ENCODE measurements around the gene FKBP1A.
A peak's percentile ranks its signal among the peaks of the same experiment; 100 is the strongest.

The FKBP1A gene

DNA sequence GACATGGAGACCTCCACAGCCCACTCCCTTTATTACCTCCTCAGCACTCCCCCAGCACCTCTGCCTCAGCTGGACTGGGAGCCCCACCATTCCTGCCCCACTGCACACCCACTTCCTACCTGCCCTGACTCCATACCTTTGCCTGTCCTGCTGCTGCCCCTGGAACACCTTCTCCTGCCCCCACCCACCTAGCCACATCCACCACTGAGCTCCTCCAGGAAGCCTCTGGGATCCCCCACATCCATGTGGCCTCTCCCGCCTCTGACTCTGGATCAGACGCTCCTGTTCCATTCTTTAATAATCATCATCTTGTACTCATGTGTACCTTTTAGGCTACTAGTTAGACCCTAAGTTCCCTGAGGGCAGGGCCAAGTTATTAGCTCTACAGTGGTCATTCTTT lies 61.8 kb downstream of the FKBP1A start:
- no peak for DNase-seq

DNA sequence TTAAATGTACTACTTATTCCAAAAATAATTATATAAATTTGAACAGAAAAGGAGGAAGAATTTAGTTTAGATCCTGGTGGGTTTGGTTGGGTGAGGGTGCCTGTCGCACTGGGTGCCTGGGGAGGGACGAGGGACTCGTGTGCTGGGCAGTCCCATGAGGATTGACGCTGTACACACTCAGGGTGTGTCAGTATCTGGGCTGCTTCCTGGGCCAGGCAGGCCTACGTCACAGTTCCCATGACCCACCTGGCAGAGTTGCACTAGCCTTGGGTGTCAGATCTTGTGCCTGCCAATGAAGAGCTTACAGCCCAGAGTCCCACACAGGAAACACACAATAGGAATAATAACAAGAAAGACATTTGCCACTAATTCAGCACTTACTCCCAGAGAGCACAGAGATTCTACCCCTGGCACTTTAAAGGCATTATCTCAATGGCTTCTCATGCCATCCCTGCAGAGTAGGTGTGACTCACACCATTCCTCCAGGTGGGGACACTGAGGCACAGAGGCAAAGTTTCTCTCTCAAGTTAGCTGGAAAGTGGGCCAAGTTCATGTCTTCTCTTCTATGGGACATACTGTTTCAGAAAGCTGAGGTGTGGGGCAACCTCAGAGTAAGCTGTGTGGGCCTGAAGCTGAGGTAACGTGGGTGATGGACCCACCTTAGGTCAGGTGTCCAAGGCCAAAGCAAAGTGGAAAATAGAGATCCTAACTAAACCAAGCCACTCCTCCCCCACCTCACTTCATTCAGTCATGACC lies 62.6 kb downstream of the FKBP1A start:
- DNase-seq, result no peak

DNA sequence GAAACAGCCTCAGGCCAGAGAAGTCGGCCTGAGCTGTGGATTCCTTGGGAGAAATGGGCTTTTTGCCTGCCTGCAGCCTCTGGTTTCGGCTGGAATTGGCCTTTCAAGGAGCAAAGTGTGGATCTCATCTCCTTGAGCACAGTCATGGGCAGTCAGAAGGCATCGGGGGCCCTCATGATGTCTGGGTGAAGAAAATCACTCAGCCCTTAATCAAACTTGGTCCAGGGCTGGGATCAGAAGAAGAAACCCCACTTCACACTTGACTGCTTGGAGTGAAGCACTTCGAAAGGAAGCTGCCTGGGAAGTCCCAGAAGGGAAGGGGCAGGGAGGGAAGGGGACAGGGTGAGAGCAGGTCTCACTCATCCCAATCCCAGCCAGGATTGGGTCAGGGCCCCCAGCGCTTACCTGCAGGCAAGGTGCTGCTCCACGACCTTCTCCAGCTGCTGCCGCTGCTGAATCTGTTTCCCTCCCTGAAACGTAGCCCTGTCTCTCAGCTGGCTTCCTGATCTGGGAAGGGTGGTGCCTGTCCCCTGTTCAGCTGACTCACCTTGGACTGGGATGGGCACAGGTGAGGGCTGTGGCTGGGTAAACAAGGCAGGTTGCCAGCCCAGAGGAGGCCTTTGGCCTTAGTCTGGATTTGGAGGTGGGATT lies 64.0 kb downstream of the FKBP1A start, which contains the start of gene SDCBP2:
Gene SDCBP2 (minus strand): TSS at position 460 of the 651 bp plus-strand sequence. CDS start 8,723 bp downstream, outside the sequence.
- DNase-seq, result no peak

GRCh38 chr20:1327827-1328679 lies 64.8 kb downstream of the FKBP1A start:
- no peak for DNase-seq

DNA sequence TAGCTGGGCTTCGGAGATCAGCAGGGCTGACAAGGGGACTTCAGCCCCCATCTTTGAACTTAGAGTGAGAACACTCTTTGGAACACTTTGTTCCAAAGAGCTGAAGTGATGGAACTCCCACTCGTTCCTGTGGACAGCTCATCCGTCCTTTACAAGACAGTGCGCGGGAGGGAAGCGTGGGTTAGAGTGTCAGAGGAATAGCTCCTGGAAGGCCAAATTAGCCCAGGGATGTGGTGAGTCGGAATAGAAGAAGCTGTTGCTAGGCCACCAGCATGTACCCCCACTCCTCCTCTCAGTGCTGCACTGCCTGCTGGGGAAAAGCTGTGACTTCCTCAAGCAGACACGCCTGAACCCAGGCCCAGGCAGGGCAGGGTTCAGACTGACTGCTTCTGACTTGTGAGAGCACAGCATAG lies 65.6 kb downstream of the FKBP1A start:
- DNase-seq, result peak; percentile 8

- no peak for DNase-seq
These were observed 66.6 kb downstream of the FKBP1A start for GRCh38 chr20:1326031-1326930.

GRCh38 chr20:1325173-1326030 lies 67.5 kb downstream of the FKBP1A start:
- DNase-seq, result peak; percentile 94

DNA sequence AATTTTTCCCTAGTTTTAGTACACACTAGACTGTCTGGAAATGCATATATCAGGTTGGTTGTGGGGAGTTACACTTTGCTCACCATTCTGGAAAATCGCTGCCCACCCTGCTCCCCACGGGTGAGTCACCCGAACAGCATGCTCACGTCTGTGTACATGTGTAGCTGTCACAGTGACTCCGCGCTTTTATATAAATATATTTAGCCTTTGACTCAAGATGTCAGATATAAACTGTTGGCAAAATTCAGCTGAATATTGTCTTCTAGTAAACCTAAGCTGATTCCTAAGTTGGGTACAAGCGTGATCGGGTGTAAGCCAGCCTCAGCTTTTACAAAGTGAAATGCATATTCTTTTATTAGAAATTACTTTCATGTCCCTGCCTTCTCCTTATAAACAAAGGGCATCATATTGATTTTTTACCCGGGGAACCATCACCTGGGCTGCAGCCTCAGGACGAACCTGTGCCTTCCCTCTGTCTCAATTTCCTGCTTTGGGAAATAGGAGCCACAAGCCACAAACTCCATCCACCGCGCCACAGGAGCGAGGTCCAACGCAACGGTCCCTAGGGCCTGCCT lies 68.2 kb downstream of the FKBP1A start:
- no peak for DNase-seq

GRCh38 chr20:1323830-1324597 lies 68.8 kb downstream of the FKBP1A start:
- no peak for DNase-seq

GRCh38 chr20:1323256-1323655 lies 69.6 kb downstream of the FKBP1A start:
- DNase-seq, result no peak

DNA sequence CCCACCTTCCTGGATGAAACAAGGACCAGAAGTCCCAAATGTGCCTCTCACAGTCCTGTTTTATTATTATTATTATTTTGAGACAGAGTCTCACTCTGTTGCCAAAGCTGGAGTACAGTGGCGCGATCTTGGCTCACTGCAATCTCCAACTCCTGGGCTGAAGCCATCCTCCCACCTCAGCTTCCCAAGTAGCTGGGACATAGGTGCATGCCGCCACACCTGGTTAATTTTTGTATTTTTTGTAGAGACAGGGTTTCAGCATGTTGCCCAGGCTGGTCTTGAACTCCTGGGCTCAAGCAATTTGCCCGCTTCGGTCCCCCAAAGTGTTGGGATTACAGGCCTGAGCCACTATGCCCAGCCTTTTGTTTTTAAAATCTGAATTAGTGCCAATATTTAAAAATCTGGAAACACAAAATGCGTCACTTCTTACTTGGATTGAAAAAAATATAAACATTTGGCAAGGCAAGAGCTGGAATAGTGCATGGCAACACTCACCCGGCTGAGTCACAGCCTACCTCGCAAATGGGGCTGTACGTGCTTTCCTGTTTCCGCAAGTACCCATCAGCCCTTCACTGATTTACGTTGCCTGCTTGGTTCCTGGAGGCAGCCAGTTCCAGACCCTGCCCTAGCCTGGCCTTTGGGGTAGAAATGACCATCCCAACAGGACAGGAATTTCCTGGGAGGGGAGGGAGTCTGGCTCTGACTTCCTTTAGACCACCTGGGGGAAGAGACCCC lies 70.2 kb downstream of the FKBP1A start:
- DNase-seq, result peak; percentile 5

- DNase-seq, result no peak
These were observed 71.3 kb downstream of the FKBP1A start for GRCh38 chr20:1321654-1321939.

- no peak for DNase-seq
These were observed 71.8 kb downstream of the FKBP1A start for GRCh38 chr20:1320902-1321653.

DNA sequence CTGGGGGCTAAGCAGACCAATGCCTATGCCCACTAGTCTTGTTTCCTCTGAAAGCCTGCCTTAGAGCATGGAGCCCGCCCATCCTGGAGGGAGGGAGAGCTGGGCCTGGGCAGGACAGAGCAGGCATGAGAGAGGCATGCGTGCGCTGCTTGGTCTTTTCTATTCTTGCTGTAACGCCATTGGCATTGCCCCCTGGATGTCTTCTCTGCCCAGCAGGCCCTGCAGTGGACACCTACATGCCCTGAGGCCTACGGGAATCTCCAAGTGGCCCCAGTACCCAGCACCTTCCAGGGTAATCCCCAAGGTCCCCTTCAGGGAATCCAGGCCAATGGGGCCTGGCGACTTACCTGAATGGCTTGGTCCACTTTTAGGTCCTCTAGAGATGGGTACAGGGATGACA lies 72.8 kb downstream of the FKBP1A start:
- no peak for DNase-seq

- no peak for DNase-seq
These were observed 73.4 kb downstream of the FKBP1A start for GRCh38 chr20:1319462-1319861.

- no peak for DNase-seq
These were observed 73.8 kb downstream of the FKBP1A start for GRCh38 chr20:1319051-1319450.

Measured in amniotic stem cell (primary cell).